AG09319 (cell line): ENCODE measurements around the gene GATB.

Source experiments
- DNase-seq: peaks from one replicate; pipeline ENCODE4 v3.0.0-alpha.2; 2010; ENCODE audit warnings: low read depth; ENCODE audit errors: extremely low read depth
- TF ChIP-seq, protein P1 (sequence below): IDR thresholded peaks from 2 replicates; pipeline ENCODE4 v1.5.1; 2011; ENCODE audit warnings: low read depth, mild to moderate bottlenecking, inconsistent platforms, low read length, moderate library complexity

The GATB gene

DNA sequence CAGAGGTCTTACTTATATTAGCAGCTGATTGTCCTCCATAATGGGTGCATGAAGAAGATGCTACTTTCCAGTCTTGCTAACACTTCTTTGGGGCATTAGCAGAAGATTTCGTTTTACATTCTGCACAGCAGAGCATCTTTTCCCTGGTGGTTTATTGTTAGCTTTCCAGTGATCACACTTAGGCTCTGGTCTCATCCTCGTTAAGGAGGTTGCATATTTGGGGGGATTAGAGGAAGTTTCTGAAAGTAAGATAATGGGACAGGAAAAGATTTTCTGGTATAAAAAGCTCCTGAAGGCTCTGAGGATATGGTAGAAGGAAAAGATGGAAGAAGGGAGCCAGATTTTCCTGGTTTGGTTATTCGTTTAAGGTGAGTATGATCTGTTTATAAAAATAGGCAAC lies 134.1 kb downstream of the GATB start:
- no peak for DNase-seq
- TF ChIP-seq, protein P1, sequence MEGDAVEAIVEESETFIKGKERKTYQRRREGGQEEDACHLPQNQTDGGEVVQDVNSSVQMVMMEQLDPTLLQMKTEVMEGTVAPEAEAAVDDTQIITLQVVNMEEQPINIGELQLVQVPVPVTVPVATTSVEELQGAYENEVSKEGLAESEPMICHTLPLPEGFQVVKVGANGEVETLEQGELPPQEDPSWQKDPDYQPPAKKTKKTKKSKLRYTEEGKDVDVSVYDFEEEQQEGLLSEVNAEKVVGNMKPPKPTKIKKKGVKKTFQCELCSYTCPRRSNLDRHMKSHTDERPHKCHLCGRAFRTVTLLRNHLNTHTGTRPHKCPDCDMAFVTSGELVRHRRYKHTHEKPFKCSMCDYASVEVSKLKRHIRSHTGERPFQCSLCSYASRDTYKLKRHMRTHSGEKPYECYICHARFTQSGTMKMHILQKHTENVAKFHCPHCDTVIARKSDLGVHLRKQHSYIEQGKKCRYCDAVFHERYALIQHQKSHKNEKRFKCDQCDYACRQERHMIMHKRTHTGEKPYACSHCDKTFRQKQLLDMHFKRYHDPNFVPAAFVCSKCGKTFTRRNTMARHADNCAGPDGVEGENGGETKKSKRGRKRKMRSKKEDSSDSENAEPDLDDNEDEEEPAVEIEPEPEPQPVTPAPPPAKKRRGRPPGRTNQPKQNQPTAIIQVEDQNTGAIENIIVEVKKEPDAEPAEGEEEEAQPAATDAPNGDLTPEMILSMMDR = no peak

- TF ChIP-seq, protein P1 = no peak
- no peak for DNase-seq
Measured at GRCh38 chr4:151626228-151626627, 134.6 kb downstream of the GATB start.

DNA sequence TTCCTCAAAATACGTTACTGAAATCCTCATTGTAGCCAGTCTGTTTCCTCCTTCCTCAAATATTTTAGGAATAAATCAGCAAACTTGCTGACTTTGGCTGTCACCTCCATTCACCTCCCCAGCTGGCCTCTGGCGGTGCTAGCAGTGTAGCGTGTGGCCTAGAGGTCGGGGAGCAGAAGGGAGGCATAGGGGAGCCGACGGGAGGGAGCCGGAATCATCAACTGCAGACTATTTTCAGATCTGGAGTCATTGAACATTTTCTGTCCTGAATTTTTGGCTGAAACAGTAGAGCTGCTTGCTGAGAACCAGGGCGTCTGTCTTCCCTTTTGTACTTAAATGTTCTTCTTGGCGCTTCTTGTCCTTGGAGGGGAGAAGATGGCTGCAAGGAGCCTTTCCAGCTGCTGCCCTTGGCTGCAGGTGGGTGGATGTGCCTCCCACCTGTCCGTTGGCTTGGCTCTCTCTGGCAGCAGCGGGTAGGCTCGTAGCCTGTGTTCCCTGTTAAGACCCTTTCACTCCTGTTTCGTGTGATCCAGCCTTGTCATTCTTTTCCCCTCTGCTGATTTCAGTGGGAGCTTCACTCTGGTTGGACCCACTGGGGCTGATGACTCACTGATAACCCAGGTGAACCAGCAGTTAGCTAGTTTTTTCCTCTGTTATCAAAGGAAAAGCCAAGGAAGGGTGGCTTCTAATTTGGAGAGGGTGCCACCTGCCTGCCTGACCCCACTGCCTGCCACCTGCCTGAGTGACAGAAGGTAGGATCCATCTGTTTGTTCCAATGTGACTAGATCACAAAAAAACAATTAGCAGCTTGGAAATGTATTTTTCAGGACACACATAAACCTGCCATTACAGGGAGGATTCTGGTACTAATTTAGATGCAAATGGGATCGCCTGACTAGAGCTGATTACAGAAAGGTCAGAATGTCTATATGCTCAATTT lies 135.9 kb downstream of the GATB start:
- no peak for DNase-seq
- TF ChIP-seq, protein P1 = no peak
